ENCODE data around the gene LHX6.

DNA sequence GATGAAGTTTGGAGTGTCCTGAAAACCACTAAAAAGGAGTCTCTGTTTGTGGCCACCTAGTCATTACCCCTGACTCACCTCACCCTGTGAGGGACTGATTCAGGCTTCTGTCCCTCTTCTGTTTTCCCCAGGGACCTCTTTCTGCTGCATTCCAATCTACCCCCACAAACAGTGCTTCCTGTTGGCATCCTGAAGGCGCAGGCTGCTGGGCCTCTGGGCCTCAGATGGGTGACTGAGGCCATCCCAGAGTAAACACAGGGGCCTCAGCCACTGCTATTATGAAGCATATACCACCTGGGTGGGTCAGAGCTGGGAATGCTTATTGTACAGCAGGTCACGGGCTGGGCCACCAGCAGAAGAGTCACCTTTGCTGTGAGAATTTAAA lies 49.1 kb downstream of the LHX6 start:
- TF ChIP-seq, protein P1, sequence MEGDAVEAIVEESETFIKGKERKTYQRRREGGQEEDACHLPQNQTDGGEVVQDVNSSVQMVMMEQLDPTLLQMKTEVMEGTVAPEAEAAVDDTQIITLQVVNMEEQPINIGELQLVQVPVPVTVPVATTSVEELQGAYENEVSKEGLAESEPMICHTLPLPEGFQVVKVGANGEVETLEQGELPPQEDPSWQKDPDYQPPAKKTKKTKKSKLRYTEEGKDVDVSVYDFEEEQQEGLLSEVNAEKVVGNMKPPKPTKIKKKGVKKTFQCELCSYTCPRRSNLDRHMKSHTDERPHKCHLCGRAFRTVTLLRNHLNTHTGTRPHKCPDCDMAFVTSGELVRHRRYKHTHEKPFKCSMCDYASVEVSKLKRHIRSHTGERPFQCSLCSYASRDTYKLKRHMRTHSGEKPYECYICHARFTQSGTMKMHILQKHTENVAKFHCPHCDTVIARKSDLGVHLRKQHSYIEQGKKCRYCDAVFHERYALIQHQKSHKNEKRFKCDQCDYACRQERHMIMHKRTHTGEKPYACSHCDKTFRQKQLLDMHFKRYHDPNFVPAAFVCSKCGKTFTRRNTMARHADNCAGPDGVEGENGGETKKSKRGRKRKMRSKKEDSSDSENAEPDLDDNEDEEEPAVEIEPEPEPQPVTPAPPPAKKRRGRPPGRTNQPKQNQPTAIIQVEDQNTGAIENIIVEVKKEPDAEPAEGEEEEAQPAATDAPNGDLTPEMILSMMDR (IDR thresholded peaks at IDR 0.05 in 8 of 11, conservative IDR thresholded peaks at IDR 0.05 in 3 of 11) = no peak
- TF ChIP-seq POLR2A (IDR thresholded peaks at IDR 0.05) = no peak
